SK-N-DZ (cell line): ENCODE results near the gene CCDC148.
A peak's percentile ranks its signal among the peaks of the same experiment; 100 is the strongest.
"Not testable (repeated sequence)": the region's sequence is repeated elsewhere in the genome, so short reads cannot be mapped to it uniquely, and the experiment has no call there.

Experiments
- DNase-seq: peaks from one replicate; pipeline ENCODE4 v3.0.0-alpha.2; 2015; ENCODE audit warnings: low spot score

Gene CCDC148

GRCh38 chr2:158482594-158482993 is 26.0 kb upstream of the CCDC148 start:
- no peak for DNase-seq

- DNase-seq, result no peak
These were observed 24.6 kb upstream of the CCDC148 start for GRCh38 chr2:158481116-158481515.

GRCh38 chr2:158478816-158479215 is 22.3 kb upstream of the CCDC148 start:
- no peak for DNase-seq

DNA sequence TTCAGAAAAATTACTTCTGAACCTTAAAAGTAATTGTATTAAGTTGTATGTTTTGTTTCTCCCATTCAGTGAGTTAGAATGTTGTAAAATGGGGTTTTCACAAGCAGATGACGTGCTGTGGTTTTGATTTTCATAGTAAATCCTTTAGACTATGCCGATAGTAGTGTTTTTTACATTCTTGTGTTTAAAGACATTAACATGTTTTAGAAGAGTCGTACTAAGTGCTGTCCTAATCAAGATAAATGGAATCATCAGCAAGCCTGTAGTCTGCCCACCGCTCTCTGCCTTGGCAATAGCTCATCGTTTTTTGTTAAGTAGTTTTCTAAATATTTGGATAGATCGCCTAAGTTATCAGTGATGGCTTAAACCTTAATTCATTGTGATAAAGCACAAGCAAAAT is 21.7 kb upstream of the CCDC148 start:
- no peak for DNase-seq

GRCh38 chr2:158477202-158477601 is 20.6 kb upstream of the CCDC148 start:
- no peak for DNase-seq

GRCh38 chr2:158474526-158475011 is 18.0 kb upstream of the CCDC148 start:
- DNase-seq, result not testable (repeated sequence)

- no peak for DNase-seq
These were observed 17.3 kb upstream of the CCDC148 start for GRCh38 chr2:158473719-158474392.

- not testable (repeated sequence) for DNase-seq
These were observed 16.7 kb upstream of the CCDC148 start for GRCh38 chr2:158473300-158473699.

- not testable (repeated sequence) for DNase-seq
These were observed 16.3 kb upstream of the CCDC148 start for GRCh38 chr2:158472829-158473228.

GRCh38 chr2:158467248-158467647 is 10.7 kb upstream of the CCDC148 start:
- no peak for DNase-seq

DNA sequence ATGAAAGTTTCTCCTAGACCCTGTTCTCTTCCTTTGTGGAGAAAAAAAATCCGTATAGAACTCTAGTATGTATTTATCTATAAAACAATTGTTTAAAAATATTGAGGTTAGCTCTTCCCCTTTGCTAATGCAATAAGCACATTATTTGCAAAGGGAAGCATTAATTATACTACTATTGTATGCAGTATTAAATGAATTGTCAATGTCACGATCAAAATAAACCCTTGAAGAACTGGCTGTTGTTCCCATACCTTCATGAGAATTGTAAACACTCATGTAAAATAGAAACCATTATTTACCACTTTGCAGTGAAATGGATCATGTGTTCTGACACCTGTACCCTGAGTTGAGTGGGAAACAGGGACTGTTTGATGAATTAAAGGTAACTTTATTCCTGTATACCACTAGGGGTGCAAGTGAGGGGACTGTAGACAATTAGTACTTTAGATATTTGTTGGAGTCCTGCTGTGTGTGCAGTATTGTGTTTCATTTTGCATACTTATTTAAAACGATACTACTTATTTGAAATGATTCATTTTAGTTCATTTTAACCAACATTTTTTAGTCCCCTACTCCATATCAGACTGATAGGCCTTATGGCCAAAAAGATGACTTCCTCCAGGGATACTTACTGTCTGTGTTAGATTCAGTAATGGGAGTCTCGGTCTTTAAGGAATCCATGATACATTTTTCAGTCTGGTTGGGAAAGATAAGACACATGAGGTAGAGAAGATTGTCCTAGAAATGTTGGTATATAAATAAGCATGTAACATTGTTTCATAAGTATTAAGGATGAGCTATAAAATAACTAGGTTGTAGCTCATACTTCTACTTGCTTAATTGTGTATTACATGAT is 8.1 kb upstream of the CCDC148 start:
- no peak for DNase-seq

- peak; percentile 25 for DNase-seq
These were observed 7.0 kb upstream of the CCDC148 start for GRCh38 chr2:158463496-158464095.

- DNase-seq, result no peak
These were observed 4.2 kb upstream of the CCDC148 start for GRCh38 chr2:158460632-158461297.

DNA sequence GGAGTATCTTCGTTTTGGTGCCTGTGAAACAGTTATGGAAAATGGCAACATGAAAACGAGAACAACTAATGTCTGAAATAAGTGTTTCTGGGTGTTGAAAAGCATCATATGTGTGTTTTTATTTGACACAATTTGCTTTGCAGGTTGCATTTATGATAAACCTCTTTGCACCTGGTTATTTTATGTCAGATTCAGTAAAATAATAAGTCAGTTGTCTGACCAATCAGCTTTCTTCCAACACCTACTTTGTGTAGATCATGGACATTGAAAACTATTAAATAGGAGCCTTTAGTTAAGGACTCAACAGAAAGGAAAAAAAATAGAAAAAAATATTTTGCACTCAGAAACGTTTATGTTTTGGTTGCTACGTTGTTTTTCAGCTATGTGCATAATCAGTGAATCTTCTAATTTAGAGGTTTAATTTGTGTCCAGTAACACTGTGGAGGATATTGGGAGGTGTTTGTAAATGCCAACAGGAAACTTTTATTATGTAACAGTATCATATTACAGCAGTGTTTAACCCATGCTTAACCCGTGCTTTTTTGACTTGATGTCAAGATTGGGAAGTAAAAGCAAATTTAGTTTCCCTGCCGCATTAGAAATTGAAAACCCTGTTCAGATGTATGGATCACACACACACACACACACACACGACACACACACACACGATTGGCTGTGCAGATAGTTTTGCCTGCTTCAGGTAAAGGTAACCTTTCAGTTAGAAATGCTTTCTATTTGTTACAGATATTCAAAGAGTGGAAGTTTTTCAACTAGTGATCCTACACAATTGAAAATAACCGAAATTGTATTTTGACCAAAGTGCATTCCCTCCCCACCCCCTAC is 2.8 kb upstream of the CCDC148 start:
- no peak for DNase-seq

- peak; percentile 5 for DNase-seq
These were observed 2.0 kb upstream of the CCDC148 start for GRCh38 chr2:158458617-158458920.

DNA sequence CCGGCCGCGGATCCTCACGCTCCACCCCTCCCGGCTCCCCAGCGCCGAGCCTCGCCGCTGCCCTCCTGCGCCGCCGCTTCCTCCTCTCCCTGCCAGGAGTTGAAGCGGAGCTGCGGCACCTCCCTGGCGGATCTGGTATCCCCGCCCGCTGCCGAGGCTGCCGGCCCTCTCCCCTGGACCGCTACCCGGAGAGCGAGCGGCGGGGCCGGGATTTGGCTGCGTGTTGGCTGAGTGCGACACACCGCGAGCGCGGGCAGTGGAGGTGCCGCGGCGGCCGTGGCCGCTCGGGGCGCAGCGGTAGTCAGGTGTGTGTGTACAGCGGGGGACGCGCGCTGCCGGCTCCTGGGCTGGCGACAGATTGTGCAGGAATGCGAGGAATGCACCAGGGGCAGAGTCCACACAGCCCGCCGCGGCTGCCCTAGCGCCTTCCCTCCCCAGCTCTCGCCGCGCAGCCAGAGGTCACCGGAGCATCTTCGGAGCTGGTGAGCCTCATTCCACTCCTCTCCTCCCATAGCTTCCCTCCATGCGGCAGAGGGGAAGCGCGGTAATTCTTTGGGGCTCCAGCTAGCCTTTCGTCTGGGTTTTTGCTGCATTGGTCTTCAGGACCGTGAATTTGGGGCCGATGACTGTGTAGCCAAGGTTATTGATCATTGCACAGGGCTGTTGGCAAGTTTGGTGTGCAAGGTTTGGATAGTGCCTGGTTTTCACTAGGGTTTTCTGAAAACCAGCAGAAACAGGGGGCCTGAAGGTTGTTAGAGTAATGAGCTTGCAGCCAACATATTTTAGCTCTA is 1.5 kb upstream of the CCDC148 start:
- DNase-seq, result peak; percentile 69

DNA sequence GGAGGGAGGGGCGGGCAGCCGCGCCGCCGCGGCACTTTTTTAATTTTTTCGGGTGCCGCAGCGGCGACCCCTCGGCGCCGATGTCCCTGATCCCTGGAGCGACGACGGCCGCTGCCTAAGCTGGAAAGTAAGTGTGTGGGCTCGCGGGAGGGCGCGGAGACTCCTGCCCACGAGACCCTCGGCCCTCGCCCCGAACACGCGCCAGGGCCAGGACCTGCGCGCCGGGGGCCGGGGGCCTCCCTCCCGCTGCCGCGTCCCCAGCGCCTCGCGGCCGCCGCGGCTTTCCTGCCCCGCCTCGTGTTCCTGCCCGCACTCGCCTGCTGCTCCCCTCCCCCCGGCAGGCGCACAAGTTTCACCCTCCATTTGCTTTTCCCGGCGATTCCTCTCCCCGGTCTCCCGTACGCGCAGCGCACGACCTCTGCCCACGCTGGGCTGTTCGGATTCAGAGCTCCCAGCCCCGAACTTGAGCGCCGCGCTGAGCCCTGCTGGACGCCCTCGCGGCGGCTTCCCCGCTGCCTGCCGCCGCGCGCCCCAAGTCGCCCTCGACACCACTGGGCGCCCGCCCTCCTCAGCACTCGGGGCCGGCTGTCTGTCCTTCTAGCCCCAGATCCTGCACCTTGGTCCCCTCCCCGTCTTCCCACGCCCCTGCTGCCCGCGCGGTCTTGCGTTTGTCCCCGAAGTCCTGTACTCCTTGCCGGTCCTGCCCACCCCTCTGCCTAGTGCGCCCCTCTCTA is 706 bp upstream of the CCDC148 start:
- DNase-seq, result peak; percentile 66

DNA sequence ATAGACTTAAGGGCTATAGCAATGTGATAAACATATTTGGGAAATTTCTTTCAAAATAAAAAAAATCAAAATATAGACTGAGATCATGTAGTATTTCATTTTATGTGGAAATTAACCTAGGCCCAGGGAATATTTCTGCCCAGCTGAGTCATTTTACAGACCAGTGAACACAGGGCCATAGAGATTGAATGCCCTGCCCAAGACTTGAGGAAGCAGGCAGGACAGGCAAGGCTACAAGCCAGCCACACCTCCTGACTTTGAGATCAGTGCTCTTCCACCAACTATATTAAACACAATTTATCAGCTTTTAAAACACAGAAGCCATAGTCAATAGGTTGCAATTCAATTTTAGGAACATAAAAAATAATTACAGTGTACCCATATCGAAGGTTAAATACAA is 12.9 kb downstream of the CCDC148 start:
- DNase-seq, result no peak

GRCh38 chr2:158439062-158439461 is 17.5 kb downstream of the CCDC148 start:
- not testable (repeated sequence) for DNase-seq

DNA sequence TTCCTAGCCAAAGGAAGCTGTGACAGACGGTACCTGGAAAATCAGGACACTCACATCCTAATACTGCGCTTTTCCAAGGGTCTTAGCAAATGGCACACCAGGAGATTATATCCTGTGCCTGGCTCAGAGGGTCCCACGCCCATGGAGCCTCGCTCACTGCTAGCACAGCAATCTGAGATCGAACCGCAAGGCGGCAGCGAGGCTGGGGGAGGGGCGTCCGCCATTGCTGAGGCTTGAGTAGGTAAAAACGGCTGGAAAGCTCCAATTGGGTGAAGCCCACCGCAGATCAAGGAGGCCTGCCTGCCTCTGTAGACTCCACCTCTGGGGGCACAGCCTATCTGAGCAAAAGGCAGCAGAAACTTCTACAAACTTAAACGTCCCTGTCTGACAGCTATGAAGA is 22.8 kb downstream of the CCDC148 start:
- DNase-seq, result not testable (repeated sequence)
